ENCODE results near the gene RILPL1. TPM values are rescaled to one million over a fixed set of nuclear protein-coding genes. Genes with fewer than 3 reads are reported as not detected.
"Not testable (repeated sequence)": the region's sequence is repeated elsewhere in the genome, so short reads cannot be mapped to it uniquely, and the experiment has no call there.

RILPL1 gene
- polyA plus RNA-seq, 1 donor, result 33.8 TPM

- no peak for DNase-seq (ENCODE audit: low read depth)
Measured at GRCh38 chr12:123530668-123531067, 2.9 kb downstream of the RILPL1 start.

- DNase-seq (ENCODE audit: low read depth), result no peak
Measured at GRCh38 chr12:123529686-123530085, 3.8 kb downstream of the RILPL1 start.

- DNase-seq (ENCODE audit: low read depth), result no peak
Measured at GRCh38 chr12:123528858-123529257, 4.7 kb downstream of the RILPL1 start.

GRCh38 chr12:123526542-123527080 lies 6.9 kb downstream of the RILPL1 start:
- DNase-seq (ENCODE audit: low read depth), result no peak

- no peak for DNase-seq (ENCODE audit: low read depth)
Measured at GRCh38 chr12:123524378-123524777, 9.1 kb downstream of the RILPL1 start.

GRCh38 chr12:123523518-123523917 lies 10.0 kb downstream of the RILPL1 start:
- DNase-seq (ENCODE audit: low read depth), result no peak

GRCh38 chr12:123522164-123522563 lies 11.4 kb downstream of the RILPL1 start:
- no peak for DNase-seq (ENCODE audit: low read depth)

GRCh38 chr12:123520567-123521474 lies 12.7 kb downstream of the RILPL1 start:
- no peak for DNase-seq (ENCODE audit: low read depth)

- no peak for DNase-seq (ENCODE audit: low read depth)
Measured at GRCh38 chr12:123519141-123520001, 14.1 kb downstream of the RILPL1 start.

- DNase-seq (ENCODE audit: low read depth), result no peak
Measured at GRCh38 chr12:123516216-123516780, 17.2 kb downstream of the RILPL1 start.

- DNase-seq (ENCODE audit: low read depth), result not testable (repeated sequence)
Measured at GRCh38 chr12:123514582-123515221, 18.8 kb downstream of the RILPL1 start.

GRCh38 chr12:123513805-123514204 lies 19.7 kb downstream of the RILPL1 start:
- DNase-seq (ENCODE audit: low read depth), result no peak

- no peak for DNase-seq (ENCODE audit: low read depth)
Measured at GRCh38 chr12:123512838-123513665, 20.5 kb downstream of the RILPL1 start.

GRCh38 chr12:123506843-123507236 lies 26.7 kb downstream of the RILPL1 start:
- DNase-seq (ENCODE audit: low read depth), result no peak

- no peak for DNase-seq (ENCODE audit: low read depth)
Measured at GRCh38 chr12:123506059-123506842, 27.3 kb downstream of the RILPL1 start.

- DNase-seq (ENCODE audit: low read depth), result no peak
Measured at GRCh38 chr12:123502163-123502704, 31.3 kb downstream of the RILPL1 start.

GRCh38 chr12:123499332-123499731 lies 34.2 kb downstream of the RILPL1 start:
- DNase-seq (ENCODE audit: low read depth), result no peak

- no peak for DNase-seq (ENCODE audit: low read depth)
Measured at GRCh38 chr12:123498126-123498825, 35.2 kb downstream of the RILPL1 start.

GRCh38 chr12:123497065-123497464 lies 36.5 kb downstream of the RILPL1 start:
- DNase-seq (ENCODE audit: low read depth), result no peak
